Iris pigment epithelial cell (primary cell): ENCODE data around the gene SLAMF1.
"Not testable (repeated sequence)": the region's sequence is repeated elsewhere in the genome, so short reads cannot be mapped to it uniquely, and the experiment has no call there.

Experiments
- DNase-seq: peaks from one replicate; pipeline ENCODE4 v3.0.0-alpha.2; 2011; ENCODE audit warnings: low read depth

SLAMF1 gene

DNA sequence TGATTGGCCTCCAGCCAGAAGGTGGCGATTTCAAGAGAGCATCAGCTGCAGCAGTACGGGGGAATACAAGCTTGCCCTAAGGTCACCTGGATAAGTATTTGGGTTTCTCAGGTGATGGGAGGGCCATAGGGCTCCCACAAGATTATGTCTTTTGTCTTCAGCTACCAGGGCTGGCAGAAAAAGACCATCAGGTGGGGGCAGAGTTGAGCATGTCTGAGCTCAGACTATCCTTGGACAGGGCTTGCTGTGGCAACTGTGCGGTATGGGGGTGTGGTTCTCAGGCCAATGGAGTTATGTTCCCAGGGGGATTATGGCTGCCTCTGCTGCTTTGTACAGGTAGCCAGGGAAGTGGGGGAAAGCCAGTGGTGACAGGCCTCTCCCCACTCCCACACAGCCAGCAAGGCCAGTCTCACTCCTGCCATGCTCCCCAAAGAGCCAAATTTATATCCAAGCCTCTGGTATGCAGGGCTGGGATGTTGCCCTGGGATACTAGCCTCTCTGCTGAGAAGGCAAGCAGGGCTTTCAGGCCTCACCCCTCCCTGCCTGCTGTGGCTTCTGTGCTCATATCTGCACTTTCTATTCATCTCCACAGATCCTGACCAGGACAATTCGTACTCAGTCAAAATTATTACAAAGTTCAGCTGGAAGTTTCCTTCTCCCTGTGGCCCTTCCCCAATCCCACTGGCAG, 40.9 kb downstream of the SLAMF1 start:
- no peak for DNase-seq

DNA sequence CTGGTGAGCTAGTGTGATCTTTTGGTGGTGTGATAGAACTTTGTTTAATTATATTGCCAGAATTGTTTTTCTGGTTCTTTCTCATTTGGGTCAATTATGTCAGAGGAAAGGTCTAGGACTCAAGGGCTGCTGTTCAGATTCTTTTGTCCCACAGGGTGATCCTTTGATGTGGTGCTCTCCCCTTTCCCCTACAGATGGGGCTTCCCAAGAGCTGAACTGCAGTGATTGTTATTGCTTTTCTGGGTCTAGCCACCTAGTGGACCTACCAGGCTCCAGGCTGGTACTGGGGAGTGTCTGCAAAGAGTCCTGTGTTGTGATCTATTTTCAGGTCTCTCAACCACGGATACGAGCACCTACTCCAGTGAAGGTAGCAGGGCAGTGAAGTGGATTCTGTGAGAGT, 41.6 kb downstream of the SLAMF1 start:
- no peak for DNase-seq

DNA sequence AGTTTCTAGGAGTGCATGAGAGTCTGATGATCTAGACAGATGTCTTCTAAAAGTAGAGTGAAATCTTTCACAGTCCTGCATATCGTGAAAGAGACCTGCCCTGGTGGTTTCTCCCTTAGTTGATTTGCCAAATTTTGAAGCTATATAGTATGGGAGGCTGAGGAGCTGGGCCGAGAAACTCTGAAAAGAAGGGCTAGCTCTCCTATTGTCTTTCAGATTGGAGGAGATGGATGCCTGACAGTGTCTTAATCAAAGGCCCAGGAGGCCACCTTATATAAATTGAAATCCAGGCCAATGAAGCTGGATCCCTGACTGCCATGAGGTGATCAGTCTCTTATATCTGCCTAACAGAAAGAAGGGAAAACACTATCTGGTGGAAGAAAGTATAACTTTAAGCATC, 49.1 kb downstream of the SLAMF1 start:
- no peak for DNase-seq

GRCh38 chr1:160597051-160597450, 49.8 kb downstream of the SLAMF1 start:
- DNase-seq, result no peak

DNA sequence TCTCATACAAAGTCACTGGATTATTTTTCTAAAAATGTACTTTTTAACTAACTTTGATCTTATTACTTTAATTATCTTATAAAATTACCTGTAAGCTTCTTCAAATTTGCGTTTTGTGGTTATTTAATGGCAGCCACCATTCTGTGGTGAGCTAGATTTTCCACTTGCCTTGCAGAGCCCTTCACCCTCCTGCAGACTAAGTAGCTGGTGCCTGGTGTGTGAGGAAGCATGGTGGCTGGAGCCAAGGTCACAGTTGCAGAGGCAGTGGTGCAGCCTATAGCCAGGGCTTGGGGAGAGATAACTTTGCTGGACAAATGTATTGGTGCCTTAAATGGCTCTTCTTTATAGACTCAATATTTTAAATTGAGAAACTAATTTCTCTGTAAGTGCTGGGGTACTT, 56.4 kb downstream of the SLAMF1 start:
- DNase-seq, result no peak

GRCh38 chr1:160588468-160588867, 58.4 kb downstream of the SLAMF1 start:
- DNase-seq, result no peak

- no peak for DNase-seq
Measured at GRCh38 chr1:160584784-160585183, 62.1 kb downstream of the SLAMF1 start.

- DNase-seq, result not testable (repeated sequence)
Measured at GRCh38 chr1:160582976-160583375, 63.9 kb downstream of the SLAMF1 start.

DNA sequence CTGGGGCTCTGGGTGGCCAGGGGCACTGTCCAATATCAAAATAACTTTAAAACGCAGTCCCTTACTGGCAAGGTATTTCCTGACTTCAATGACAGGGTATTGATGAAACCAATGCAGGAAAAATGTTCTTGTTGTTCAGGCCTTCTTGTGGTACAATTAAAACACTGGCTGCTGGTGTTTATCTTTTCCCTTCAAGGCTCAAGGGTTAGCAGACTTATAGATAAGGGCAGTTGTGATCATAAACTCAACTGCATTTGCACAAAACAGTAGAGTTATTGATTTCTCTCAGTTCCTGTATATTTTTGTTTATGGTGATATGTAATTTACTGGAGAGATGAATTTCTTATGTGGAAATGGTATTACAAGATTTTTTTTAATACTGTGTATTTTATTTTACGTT, 64.9 kb downstream of the SLAMF1 start:
- no peak for DNase-seq

DNA sequence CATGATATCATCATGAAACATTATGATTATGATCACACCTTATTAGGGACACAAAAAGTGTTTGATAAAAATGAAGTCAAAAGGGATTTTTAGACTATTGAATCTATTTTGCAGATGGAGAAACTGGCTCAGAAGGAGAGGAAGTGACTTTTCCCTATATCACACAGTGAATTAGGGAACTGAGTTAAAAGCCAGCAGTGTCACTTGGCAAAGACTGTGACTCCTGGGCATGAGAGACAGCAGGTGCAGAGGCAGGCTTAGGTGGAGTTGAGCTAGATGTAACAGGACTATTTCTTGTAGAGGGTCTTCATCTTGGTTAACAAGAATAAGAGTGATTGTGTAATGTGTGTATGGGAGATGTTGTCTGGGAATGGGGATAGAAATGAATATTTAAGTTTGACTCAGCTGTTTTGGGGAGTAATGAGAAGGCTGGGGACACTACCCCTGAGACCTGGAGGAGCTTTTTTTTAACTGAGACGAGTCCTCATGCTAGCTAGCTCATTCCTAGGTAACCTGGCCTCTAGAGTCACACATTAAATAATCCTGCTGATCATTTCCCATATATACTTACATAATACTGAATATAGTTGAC, 66.5 kb downstream of the SLAMF1 start:
- no peak for DNase-seq

- DNase-seq, result no peak
Measured at GRCh38 chr1:160579216-160579701, 67.6 kb downstream of the SLAMF1 start, which contains the start of gene CD84. Gene CD84 (minus strand): TSS chr1:160579496. CDS start chr1:160579437, 59 bp downstream.

DNA sequence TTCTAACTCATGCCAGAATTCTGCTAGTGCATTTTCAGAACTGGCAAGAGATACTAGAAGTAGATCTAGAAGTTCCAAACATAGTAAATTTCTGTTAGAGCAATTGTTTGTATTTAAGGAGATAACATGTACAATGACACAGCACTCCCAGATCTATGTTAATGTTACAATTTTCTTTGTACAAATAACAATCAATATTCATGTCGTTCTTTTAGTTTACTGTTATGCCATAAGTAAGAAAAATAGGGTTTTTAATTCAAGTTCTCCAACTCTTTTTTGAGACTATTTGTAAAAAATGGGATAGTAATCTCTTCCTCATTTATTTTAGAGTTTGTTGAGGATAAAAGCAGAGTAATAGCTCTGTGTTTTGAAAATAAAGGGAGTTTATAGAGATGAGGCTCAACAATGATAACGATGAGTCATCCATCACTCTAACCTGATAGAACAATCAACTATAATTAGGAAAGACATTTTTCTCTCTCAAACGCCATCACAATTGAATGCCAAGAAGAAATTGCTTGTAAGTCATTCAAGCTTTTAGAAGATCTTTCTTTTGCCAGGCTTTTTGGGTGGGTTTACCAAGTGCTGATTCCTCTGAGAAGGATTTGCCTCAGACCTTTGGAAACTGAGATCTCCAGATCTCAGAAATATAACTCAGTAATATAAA, 68.2 kb downstream of the SLAMF1 start:
- DNase-seq, result no peak

DNA sequence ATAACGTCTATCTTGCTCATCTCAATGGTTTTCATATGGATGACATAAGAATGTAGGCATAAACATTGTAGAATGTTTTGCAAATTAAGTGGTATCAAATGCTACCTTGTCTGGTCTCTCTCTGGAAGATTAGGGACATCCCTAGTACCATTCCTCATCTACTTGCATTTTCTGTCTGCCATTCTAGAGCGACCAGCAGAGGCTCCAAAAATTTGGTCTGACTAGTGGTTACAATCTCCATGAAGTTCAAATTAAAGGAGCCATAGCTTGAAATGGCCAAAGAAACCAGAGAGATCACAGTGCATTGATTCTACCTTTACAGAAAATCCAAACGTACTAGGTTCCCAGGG, 68.7 kb downstream of the SLAMF1 start:
- DNase-seq, result no peak

- DNase-seq, result no peak
Measured at GRCh38 chr1:160577671-160578070, 69.2 kb downstream of the SLAMF1 start.

- DNase-seq, result no peak
Measured at GRCh38 chr1:160576884-160577283, 70.0 kb downstream of the SLAMF1 start.

DNA sequence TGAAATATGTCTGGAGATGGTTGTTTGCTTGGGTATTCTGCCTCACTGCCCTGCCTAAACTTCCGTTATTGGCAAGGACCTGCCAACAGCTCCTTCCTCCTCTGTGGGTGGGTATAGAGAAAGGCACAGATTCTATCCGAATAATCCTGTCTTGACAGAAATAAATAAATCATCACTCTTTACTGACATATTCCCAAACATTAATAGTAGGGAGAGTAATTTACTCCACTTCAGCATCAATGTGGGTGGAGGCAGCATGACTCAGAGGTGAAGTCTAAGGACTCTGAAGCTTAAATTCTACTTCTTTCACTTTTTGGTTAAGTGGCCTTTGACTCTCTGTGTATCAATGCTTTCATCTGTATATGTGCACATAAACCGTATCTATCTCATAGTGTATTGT, 70.5 kb downstream of the SLAMF1 start:
- no peak for DNase-seq

DNA sequence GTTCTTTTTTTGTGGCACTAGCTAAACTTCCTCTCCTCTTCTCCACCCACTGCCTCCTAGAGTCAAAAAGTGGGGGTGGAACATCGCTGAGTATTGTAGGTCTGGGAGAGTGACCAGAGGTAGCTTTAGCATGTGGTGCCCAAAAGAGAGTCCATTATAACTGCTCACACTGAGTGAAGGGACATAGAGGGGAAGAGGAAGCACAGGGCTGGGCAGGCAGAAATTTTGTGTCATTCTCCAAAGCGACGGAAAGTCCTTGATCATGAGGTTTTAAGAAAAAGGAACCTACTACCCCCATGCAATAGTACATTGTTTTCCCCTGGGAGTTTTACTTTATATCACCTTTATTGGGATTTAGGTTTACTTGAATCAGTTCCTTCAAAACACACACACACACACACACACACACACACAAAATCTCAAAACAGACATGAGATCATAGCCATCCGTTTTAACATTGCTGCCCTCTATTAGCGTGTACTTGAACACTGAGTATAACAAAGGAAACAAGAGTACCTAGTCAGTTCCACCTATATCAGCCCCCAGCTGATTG, 71.7 kb downstream of the SLAMF1 start:
- no peak for DNase-seq

- no peak for DNase-seq
Measured at GRCh38 chr1:160570840-160571239, 76.0 kb downstream of the SLAMF1 start.

- DNase-seq, result no peak
Measured at GRCh38 chr1:160569806-160570205, 77.0 kb downstream of the SLAMF1 start.

DNA sequence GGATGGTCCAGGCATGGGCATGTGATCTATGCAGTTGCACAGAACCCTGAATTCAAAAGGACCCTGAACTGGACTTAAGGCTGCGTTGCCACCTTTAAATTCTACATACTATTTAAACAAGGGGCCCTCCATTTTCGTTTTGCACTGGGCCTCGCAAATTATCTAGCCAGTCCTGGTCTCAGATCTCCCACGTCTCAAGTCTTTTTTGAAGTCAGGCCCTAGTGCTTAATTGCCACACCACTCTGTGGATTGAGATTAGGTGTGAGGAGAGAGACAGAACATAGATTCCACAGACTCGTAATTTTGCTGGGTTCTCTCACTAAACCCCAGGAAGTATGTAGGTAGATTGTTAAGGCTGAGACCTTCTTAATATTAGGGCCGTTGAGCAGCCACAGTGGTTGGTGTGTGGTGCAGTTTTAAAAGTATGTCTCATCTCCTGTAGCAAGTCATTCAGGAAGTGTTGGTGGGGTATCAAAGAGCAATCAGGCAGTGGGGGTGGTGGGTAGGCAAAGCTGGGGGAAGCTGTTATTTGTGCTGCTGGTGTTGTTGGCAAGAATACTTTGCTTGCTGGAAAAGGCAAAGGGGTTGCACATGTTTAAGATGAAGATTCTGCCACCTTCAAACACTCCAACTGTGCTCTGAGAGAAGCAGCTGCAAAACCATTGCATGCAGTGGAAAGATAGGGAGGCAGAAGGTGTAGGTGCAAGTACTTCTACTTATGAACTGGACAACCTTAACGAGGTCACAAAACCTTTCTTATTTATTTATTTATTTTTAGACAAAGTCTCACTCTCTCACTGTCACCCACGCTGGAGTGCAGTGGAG, 78.8 kb downstream of the SLAMF1 start:
- DNase-seq, result no peak

- no peak for DNase-seq
Measured at GRCh38 chr1:160567341-160567740, 79.5 kb downstream of the SLAMF1 start.

- no peak for DNase-seq
Measured at GRCh38 chr1:160565564-160565963, 81.3 kb downstream of the SLAMF1 start.
